ENCODE measurements around the gene RFX1. TPM values are rescaled to one million over a fixed set of nuclear protein-coding genes. Genes with fewer than 3 reads are reported as not detected.

RFX1 gene
- total RNA-seq, 2 donors from 2014 or later, result 17.1 to 24.3 TPM

GRCh38 chr19:13931391-13932148 is 74.5 kb downstream of the RFX1 start:
- Mint-ChIP-seq H3K9me3 (no peaks in the 10 kb centered on the region), H3K27ac (no peak overlapping the region), H3K4me1 (no peaks in the 10 kb centered on the region), H3K27me3 (ENCODE audit: insufficient read depth) (no peaks in the 10 kb centered on the region), H3K4me3 (no peak overlapping the region), H3K36me3 (ENCODE audit: low read depth) (peaks cover 20% of the 10 kb centered on the region)
- Histone ChIP-seq H3K4me1 (ENCODE audit: control insufficient read depth, insufficient read depth, low read length) (no peaks in the 10 kb centered on the region), H3K27me3 (ENCODE audit: control insufficient read depth, insufficient read depth, low read length, poor library complexity, severe bottlenecking) (no peaks in the 10 kb centered on the region), H3K9ac (ENCODE audit: extremely low read depth, low read length, poor library complexity, severe bottlenecking) (no peak overlapping the region), H3K9me3 (ENCODE audit: control insufficient read depth, low read length) (no peaks in the 10 kb centered on the region), H3K27ac (ENCODE audit: low read depth, low read length) (no peak overlapping the region), H3K36me3 (ENCODE audit: control insufficient read depth, insufficient read depth, low read length) (peaks cover 8% of the 10 kb centered on the region), H3K4me3 (ENCODE audit: low read length) (no peak overlapping the region)
- WGBS, 2 experiments (ENCODE audit: insufficient coverage in 1 of 2, insufficient read length in 1 of 2), result 94% methylated on average over 12 to 30 of the region's 30 CpGs
- DNase-seq, result no peak
- TF ChIP-seq, protein P1, sequence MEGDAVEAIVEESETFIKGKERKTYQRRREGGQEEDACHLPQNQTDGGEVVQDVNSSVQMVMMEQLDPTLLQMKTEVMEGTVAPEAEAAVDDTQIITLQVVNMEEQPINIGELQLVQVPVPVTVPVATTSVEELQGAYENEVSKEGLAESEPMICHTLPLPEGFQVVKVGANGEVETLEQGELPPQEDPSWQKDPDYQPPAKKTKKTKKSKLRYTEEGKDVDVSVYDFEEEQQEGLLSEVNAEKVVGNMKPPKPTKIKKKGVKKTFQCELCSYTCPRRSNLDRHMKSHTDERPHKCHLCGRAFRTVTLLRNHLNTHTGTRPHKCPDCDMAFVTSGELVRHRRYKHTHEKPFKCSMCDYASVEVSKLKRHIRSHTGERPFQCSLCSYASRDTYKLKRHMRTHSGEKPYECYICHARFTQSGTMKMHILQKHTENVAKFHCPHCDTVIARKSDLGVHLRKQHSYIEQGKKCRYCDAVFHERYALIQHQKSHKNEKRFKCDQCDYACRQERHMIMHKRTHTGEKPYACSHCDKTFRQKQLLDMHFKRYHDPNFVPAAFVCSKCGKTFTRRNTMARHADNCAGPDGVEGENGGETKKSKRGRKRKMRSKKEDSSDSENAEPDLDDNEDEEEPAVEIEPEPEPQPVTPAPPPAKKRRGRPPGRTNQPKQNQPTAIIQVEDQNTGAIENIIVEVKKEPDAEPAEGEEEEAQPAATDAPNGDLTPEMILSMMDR (conservative IDR thresholded peaks at IDR 0.05), result no peak

DNA sequence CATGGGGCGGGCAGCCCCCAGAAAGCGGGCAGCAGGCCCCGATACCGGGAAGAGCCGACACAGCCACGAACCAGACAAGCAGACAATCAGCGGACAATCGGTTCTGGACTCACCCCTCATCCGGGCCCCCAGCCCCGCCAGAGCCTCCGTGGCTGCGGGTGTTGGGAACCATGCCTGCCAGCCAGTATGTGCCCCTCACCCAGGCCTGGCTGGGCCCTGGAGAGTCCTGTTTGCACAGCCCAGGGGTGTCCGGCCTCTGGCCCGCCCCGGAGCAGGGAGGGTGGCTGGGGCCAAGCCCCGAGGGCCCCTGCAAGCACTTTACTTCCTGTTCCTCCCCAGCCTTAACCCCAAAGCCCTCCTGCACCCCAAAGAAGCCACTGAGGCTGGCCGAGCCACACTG is 75.7 kb downstream of the RFX1 start:
- WGBS, 2 experiments (ENCODE audit: insufficient coverage in 1 of 2, insufficient read length in 1 of 2), result 84 to 92% methylated on average over 8 to 17 of the region's 17 CpGs
- TF ChIP-seq, protein P1 (conservative IDR thresholded peaks at IDR 0.05), result no peak
- Histone ChIP-seq H3K9me3 (ENCODE audit: control insufficient read depth, low read length) (no peaks in the 10 kb centered on the region), H3K27me3 (ENCODE audit: control insufficient read depth, insufficient read depth, low read length, poor library complexity, severe bottlenecking) (no peaks in the 10 kb centered on the region), H3K4me1 (ENCODE audit: control insufficient read depth, insufficient read depth, low read length) (no peaks in the 10 kb centered on the region), H3K4me3 (ENCODE audit: low read length) (no peak overlapping the region), H3K36me3 (ENCODE audit: control insufficient read depth, insufficient read depth, low read length) (peaks cover 15% of the 10 kb centered on the region), H3K9ac (ENCODE audit: extremely low read depth, low read length, poor library complexity, severe bottlenecking) (no peak overlapping the region), H3K27ac (ENCODE audit: low read depth, low read length) (no peak overlapping the region)
- Mint-ChIP-seq H3K4me1 (no peaks in the 10 kb centered on the region), H3K9me3 (no peaks in the 10 kb centered on the region), H3K36me3 (ENCODE audit: low read depth) (peaks cover 27% of the 10 kb centered on the region), H3K4me3 (no peak overlapping the region), H3K27ac (no peak overlapping the region), H3K27me3 (ENCODE audit: insufficient read depth) (no peaks in the 10 kb centered on the region)
- DNase-seq, result no peak

- Mint-ChIP-seq H3K9me3 (no peaks in the 10 kb centered on the region), H3K27ac (no peak overlapping the region), H3K4me3 (no peak overlapping the region), H3K27me3 (ENCODE audit: insufficient read depth) (no peaks in the 10 kb centered on the region), H3K4me1 (no peaks in the 10 kb centered on the region), H3K36me3 (ENCODE audit: low read depth) (peaks cover 32% of the 10 kb centered on the region)
- H3K27me3 ChIP-seq (ENCODE audit: control insufficient read depth, insufficient read depth, low read length, poor library complexity, severe bottlenecking), result no peaks in the 10 kb centered on the region
- H3K4me1 ChIP-seq (ENCODE audit: control insufficient read depth, insufficient read depth, low read length), result no peaks in the 10 kb centered on the region
- H3K9me3 ChIP-seq (ENCODE audit: control insufficient read depth, low read length), result no peaks in the 10 kb centered on the region
- no peak overlapping the region for H3K4me3 ChIP-seq (ENCODE audit: low read length)
- no peak for DNase-seq
- H3K27ac ChIP-seq (ENCODE audit: low read depth, low read length), result no peak overlapping the region
- WGBS, 2 experiments (ENCODE audit: insufficient coverage in 1 of 2, insufficient read length in 1 of 2), result 96 to 100% methylated on average over 5 to 17 of the region's 17 CpGs
- TF ChIP-seq, protein P1 (conservative IDR thresholded peaks at IDR 0.05), result no peak
- peaks cover 17% of the 10 kb centered on the region for H3K36me3 ChIP-seq (ENCODE audit: control insufficient read depth, insufficient read depth, low read length)
- no peak overlapping the region for H3K9ac ChIP-seq (ENCODE audit: extremely low read depth, low read length, poor library complexity, severe bottlenecking)
Measured at GRCh38 chr19:13929956-13930355, 76.2 kb downstream of the RFX1 start.

Measured in endodermal cell (in vitro differentiated cells).